Measurements from ENCODE around the gene SH3RF3. TPM values are rescaled to one million over a fixed set of nuclear protein-coding genes. Genes with fewer than 3 reads are reported as not detected.
A peak's percentile ranks its signal among the peaks of the same experiment; 100 is the strongest.

Gene SH3RF3
- total and polyA plus RNA-seq, 2 of the 13 experiments (the other 11 are each of a cell fraction or from before 2014, with no cell fraction given): 0.04 TPM; not detected in 1

DNA sequence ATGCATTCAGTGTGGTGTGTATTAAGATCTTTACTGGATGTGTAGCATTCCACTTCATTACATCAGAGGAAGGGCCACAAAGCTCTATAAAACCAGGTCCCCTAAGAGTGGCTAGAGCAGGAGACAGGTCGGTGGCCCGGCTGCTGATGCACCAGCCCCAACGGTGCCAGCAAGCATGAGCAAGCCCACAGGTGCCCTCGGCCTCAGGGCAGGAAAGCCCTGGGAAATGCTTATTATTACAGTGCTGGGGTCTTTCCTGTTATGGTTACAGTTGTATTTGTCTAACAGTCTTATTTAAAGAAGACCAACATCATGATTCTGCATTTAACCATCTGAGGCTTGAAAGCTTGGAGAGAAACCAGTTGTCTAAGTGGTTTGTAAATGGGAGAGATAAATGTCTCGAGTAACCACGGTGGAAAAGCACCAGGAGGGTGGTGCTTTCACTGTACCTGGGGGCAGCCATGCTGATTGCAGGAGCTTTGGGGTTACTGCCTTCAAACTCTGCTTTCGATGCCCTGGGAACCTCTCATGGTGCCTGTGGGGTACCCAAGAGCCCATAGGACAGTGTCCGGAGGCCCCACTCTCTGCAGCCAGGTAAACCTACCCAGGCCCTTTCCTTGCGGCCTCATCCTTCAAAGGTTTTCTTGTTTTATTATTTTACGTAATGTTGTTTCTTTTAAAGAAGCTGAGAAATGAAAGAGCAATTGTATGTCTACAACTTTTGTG, 133.1 kb downstream of the SH3RF3 start (continued):
- TF ChIP-seq ZNF333 (CRISPR knock-in tag; IDR thresholded peaks at IDR 0.05; ENCODE audit: borderline replicate concordance) (no peak), FOXA3 (CRISPR knock-in tag; IDR thresholded peaks at IDR 0.05) (no peak), ZEB1 (IDR thresholded peaks at IDR 0.05; ENCODE audit: insufficient replicate concordance, low read depth) (no peak), ZFP62 (CRISPR knock-in tag; IDR thresholded peaks at IDR 0.05) (no peak), ZNF879 (CRISPR knock-in tag; IDR thresholded peaks at IDR 0.05) (no peak), MIER3 (CRISPR knock-in tag; IDR thresholded peaks at IDR 0.05; ENCODE audit: borderline replicate concordance) (no peak), ZNF326 (CRISPR knock-in tag; IDR thresholded peaks at IDR 0.05; ENCODE audit: borderline replicate concordance) (no peak)

DNA sequence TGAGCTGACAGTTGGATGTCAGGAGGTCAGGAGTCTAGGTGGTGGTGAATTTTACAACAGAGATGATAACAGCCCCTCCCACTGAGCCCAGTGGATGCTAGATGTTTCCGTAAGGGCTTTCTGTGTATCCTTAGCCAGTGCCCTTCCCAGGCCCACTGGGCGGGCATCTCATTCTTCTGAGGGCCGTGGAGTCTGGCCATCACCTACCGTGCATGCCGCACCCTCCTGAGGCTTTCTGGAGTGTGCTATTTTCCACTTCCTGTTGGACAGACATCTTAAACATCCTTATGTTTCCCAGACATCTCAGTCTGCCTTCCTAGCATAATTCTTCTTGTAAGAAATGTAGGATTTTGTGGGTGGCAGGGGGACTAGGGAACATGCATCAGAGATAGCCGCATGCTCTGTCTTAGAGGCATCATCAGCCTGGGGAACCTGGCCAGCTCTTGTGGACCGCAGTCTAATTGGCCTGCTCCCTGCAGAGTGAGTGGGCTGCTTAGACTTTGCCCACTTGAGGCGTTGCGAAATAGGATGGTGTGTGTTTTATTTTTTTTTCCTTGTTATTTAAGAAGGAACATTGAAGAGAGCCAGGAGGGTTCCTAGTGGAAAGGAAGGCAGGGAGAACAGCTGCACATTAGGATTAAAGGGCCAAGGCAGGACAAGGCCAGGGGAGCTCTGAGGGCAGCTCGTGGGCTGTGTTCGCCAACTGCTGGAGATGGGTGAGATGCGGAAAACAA, 135.8 kb downstream of the SH3RF3 start:
- DNase-seq (ENCODE audit: low spot score) (peak; percentile 46), FAIRE-seq (no peak), ATAC-seq (peak; percentile 71)
- CTCF ChIA-PET (ENCODE audit: low intra/inter-chr PET ratio, low total read pairs): no interaction called here
- Histone ChIP-seq H3K4me1 (ENCODE audit: insufficient read depth, low read length) (peaks cover 28% of the 10 kb centered on the region), H3K27ac (ENCODE audit: extremely low read length, insufficient read depth, low read length) (no peak overlapping the region), H2AFZ (ENCODE audit: low read length) (no peak overlapping the region), H3K27me3 (ENCODE audit: control insufficient read depth in 1 of 2, insufficient read depth in 2 of 2, low read length in 2 of 2) (no peaks in the 10 kb centered on the region; a peak in 1 of 5 replicates), H3K4me2 (ENCODE audit: low read depth, low read length) (no peak overlapping the region), H3K79me2 (ENCODE audit: insufficient read depth, low read length) (no peaks in the 10 kb centered on the region), H3K4me3 (replicated peaks in 1 of 3; ENCODE audit: insufficient read depth in 1 of 3, low read depth in 2 of 3, low read length in 3 of 3) (no peak overlapping the region), H3K9ac (ENCODE audit: insufficient read depth, low read depth, low read length) (no peak overlapping the region), H3K9me3 (ENCODE audit: low read length) (no peaks in the 10 kb centered on the region), H4K20me1 (ENCODE audit: insufficient read depth, low read length) (no peaks in the 10 kb centered on the region), H3K36me3 (replicated peaks in 1 of 2; ENCODE audit: control insufficient read depth in 1 of 2, insufficient read depth in 2 of 2, low read length in 2 of 2) (no peaks in the 10 kb centered on the region)
- POLR2A ChIA-PET: no interaction called here
- WGBS (ENCODE audit: low lambda C conversion rate): 33% methylated on average over 12 of the region's 12 CpGs
- no TSS peak for BruUV-seq (replicated peaks)
- intact Hi-C loops (cut with micrococcal nuclease; ENCODE audit: unreplicated experiment): no loop called here
- in situ Hi-C loops (cut with HindIII; ENCODE audit: extremely low pct_ligation_motif_present, low pct_unique_long_range_greater_than_20kb): no loop called here
- TF ChIP-seq, protein P1, sequence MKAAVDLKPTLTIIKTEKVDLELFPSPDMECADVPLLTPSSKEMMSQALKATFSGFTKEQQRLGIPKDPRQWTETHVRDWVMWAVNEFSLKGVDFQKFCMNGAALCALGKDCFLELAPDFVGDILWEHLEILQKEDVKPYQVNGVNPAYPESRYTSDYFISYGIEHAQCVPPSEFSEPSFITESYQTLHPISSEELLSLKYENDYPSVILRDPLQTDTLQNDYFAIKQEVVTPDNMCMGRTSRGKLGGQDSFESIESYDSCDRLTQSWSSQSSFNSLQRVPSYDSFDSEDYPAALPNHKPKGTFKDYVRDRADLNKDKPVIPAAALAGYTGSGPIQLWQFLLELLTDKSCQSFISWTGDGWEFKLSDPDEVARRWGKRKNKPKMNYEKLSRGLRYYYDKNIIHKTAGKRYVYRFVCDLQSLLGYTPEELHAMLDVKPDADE (CRISPR knock-in tag; IDR thresholded peaks at IDR 0.05): no peak
- TF ChIP-seq ZNF598 (CRISPR knock-in tag; IDR thresholded peaks at IDR 0.05; ENCODE audit: borderline replicate concordance): no peak
- TF ChIP-seq, protein P2, sequence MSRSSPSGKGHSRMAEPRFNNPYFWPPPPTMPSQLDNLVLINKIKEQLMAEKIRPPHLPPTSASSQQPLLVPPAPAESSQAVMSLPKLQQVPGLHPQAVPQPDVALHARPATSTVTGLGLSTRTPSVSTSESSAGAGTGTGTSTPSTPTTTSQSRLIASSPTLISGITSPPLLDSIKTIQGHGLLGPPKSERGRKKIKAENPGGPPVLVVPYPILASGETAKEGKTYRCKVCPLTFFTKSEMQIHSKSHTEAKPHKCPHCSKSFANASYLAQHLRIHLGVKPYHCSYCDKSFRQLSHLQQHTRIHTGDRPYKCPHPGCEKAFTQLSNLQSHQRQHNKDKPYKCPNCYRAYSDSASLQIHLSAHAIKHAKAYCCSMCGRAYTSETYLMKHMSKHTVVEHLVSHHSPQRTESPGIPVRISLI (CRISPR knock-in tag; IDR thresholded peaks at IDR 0.05; ENCODE audit: borderline replicate concordance): peak; percentile 85; the same call in 1 of the 2 replicates
- TF ChIP-seq HNF4A (CRISPR knock-in tag; IDR thresholded peaks at IDR 0.05): peak; percentile 86
- TF ChIP-seq SOX6 (IDR thresholded peaks at IDR 0.05): no peak
- peak; percentile 26; the same call in 1 of the 2 replicates for TF ChIP-seq SOX6 (CRISPR knock-in tag; IDR thresholded peaks at IDR 0.05)
- TF ChIP-seq FOXA3 (CRISPR knock-in tag; IDR thresholded peaks at IDR 0.05): peak; percentile 9; the same call in 1 of the 2 replicates
- no peak for TF ChIP-seq ETV5 (CRISPR knock-in tag; IDR thresholded peaks at IDR 0.05; ENCODE audit: borderline replicate concordance)
- TF ChIP-seq NCOA1 (CRISPR knock-in tag; IDR thresholded peaks at IDR 0.05): no peak
- TF ChIP-seq THAP11 (CRISPR knock-in tag; IDR thresholded peaks at IDR 0.05): 0 out of 2 replicates have a peak, but pooled peaks have one; percentile 24
- no peak for TF ChIP-seq NFIB (CRISPR knock-in tag; IDR thresholded peaks at IDR 0.05; ENCODE audit: borderline replicate concordance)
- no peak for TF ChIP-seq ZNF225 (CRISPR knock-in tag; IDR thresholded peaks at IDR 0.05)
- peak; percentile 85 for TF ChIP-seq CEBPG (CRISPR knock-in tag; IDR thresholded peaks at IDR 0.05)
- no peak for TF ChIP-seq ARID2 (CRISPR knock-in tag; IDR thresholded peaks at IDR 0.05; ENCODE audit: borderline replicate concordance)
- 0 out of 2 replicates have a peak, but pooled peaks have one; percentile 23 for TF ChIP-seq ZSCAN25 (CRISPR knock-in tag; IDR thresholded peaks at IDR 0.05)
